H9 (cell line): Measurements from ENCODE around the gene CAND2. TPM values are rescaled to one million over a fixed set of nuclear protein-coding genes. Genes with fewer than 3 reads are reported as not detected.

Experiments
- DNase-seq: peaks from one replicate; pipeline ENCODE4 v3.0.0-alpha.2; 2017
- H2AFZ ChIP-seq: one replicate; pipeline ENCODE4 v1.6.1; 2013; ENCODE audit warnings: mild to moderate bottlenecking, low read length, control low read depth, moderate library complexity
- H2AK5ac ChIP-seq: 2 replicates; pipeline ENCODE4 v1.6.1; 2013; ENCODE audit warnings: low read length, control low read depth, mixed read lengths; ENCODE audit not compliant: insufficient read length
- H2BK120ac ChIP-seq: one replicate; pipeline ENCODE4 v1.6.1; 2013; ENCODE audit warnings: low read depth, mild to moderate bottlenecking, low read length, control low read depth, inconsistent platforms; ENCODE audit not compliant: poor library complexity, severe bottlenecking
- H2BK12ac ChIP-seq: 2 replicates; pipeline ENCODE4 v1.6.1; 2013; ENCODE audit warnings: low read length, control low read depth, mixed read lengths, low read depth; ENCODE audit not compliant: insufficient read length
- H2BK15ac ChIP-seq: 2 replicates; pipeline ENCODE4 v1.6.1; 2013; ENCODE audit warnings: low read depth, low read length, control low read depth
- H2BK20ac ChIP-seq: one replicate; pipeline ENCODE4 v1.6.1; 2013; ENCODE audit warnings: low read depth, mild to moderate bottlenecking, low read length, control low read depth, inconsistent platforms; ENCODE audit not compliant: poor library complexity, severe bottlenecking
- H2BK5ac ChIP-seq: 2 replicates; pipeline ENCODE4 v1.6.1; 2013; ENCODE audit warnings: low read length, control low read depth, mixed read lengths; ENCODE audit not compliant: insufficient read length
- H3K14ac ChIP-seq: 2 replicates; pipeline ENCODE4 v1.6.1; 2013; ENCODE audit warnings: low read length, control low read depth; ENCODE audit not compliant: insufficient read depth
- H3K18ac ChIP-seq: 2 replicates; pipeline ENCODE4 v1.6.1; 2013; ENCODE audit warnings: low read depth, mild to moderate bottlenecking, mixed read lengths, low read length, control low read depth; ENCODE audit not compliant: insufficient read length
- H3K23ac ChIP-seq: 2 replicates; pipeline ENCODE4 v1.6.1; 2013; ENCODE audit warnings: low read length, control low read depth, mixed read lengths, low read depth; ENCODE audit not compliant: insufficient read length
- H3K23me2 ChIP-seq: 2 replicates; pipeline ENCODE4 v1.6.1; 2013; ENCODE audit warnings: low read depth, mild to moderate bottlenecking, mixed read lengths, low read length, control low read depth; ENCODE audit not compliant: insufficient read length, poor library complexity, severe bottlenecking
- H3K27ac ChIP-seq: 2 replicates; pipeline ENCODE4 v1.5.1; 2013; ENCODE audit warnings: low read length, control low read depth, mixed read lengths, low read depth; ENCODE audit not compliant: insufficient read length
- H3K27me3 ChIP-seq: 2 replicates; pipeline ENCODE4 v1.6.1; 2013; ENCODE audit warnings: low read length, control low read depth, inconsistent platforms; ENCODE audit not compliant: insufficient read depth
- H3K4ac ChIP-seq: 2 replicates; pipeline ENCODE4 v1.6.1; 2013; ENCODE audit warnings: low read depth, mild to moderate bottlenecking, control low read depth, inconsistent platforms, low read length, moderate library complexity
- H3K4me1 ChIP-seq: 2 replicates; pipeline ENCODE4 v1.6.1; 2013; ENCODE audit warnings: low read length, control low read depth, inconsistent platforms; ENCODE audit not compliant: insufficient read depth
- H3K4me2 ChIP-seq: 2 replicates; pipeline ENCODE4 v1.6.1; 2013; ENCODE audit warnings: low read length, control low read depth, mixed read lengths; ENCODE audit not compliant: insufficient read length, insufficient read depth
- H3K56ac ChIP-seq: 2 replicates; pipeline ENCODE4 v1.6.1; 2013; ENCODE audit warnings: low read depth, mild to moderate bottlenecking, mixed read lengths, low read length, control low read depth; ENCODE audit not compliant: insufficient read length
- H3K79me1 ChIP-seq: 2 replicates; pipeline ENCODE4 v1.6.1; 2013; ENCODE audit warnings: low read depth, mild to moderate bottlenecking, moderate library complexity, low read length, control low read depth, inconsistent platforms; ENCODE audit not compliant: insufficient read depth, poor library complexity, severe bottlenecking
- H3K79me2 ChIP-seq: 2 replicates; pipeline ENCODE4 v1.6.1; 2013; ENCODE audit warnings: low read length, control low read depth, inconsistent platforms; ENCODE audit not compliant: insufficient read depth
- H3K9ac ChIP-seq: 2 replicates; pipeline ENCODE4 v1.6.1; 2013; ENCODE audit warnings: low read length, control low read depth, mixed read lengths; ENCODE audit not compliant: insufficient read length; ENCODE audit errors: extremely low read depth
- H3K9me3 ChIP-seq: one replicate; pipeline ENCODE4 v1.6.1; 2013; ENCODE audit warnings: low read depth, low read length, inconsistent platforms; ENCODE audit not compliant: control insufficient read depth
- H3T11ph ChIP-seq: one replicate; pipeline ENCODE4 v1.6.1; 2013; ENCODE audit warnings: mild to moderate bottlenecking, low read length, control low read depth, inconsistent platforms
- H4K20me1 ChIP-seq: one replicate; pipeline ENCODE4 v1.6.1; 2013; ENCODE audit not compliant: control insufficient read depth, insufficient read length, insufficient read depth
- H4K5ac ChIP-seq: 2 replicates; pipeline ENCODE4 v1.6.1; 2013; ENCODE audit warnings: low read depth, mild to moderate bottlenecking, mixed read lengths, low read length, control low read depth; ENCODE audit not compliant: insufficient read length
- H4K8ac ChIP-seq: replicated peaks from 2 replicates; pipeline ENCODE4 v1.6.1; 2013; ENCODE audit warnings: low read length, control low read depth, mixed read lengths, low read depth; ENCODE audit not compliant: insufficient read length
- H4K91ac ChIP-seq: 2 replicates; pipeline ENCODE4 v1.6.1; 2013; ENCODE audit warnings: low read depth, mild to moderate bottlenecking, moderate library complexity, mixed read lengths, low read length, control low read depth; ENCODE audit not compliant: insufficient read length
- H3K27ac Mint-ChIP-seq, 3 experiments: 2 replicates in 2 of 3; 3 replicates in 1 of 3; pipeline ENCODE4 v1.8.0; 2020 to 2021; ENCODE audit warnings: mixed read lengths in 3 of 3, mild to moderate bottlenecking in 1 of 3, moderate library complexity in 1 of 3
- H3K27me3 Mint-ChIP-seq: 2 replicates; pipeline ENCODE4 v1.8.0; 2021; ENCODE audit warnings: low read depth, mild to moderate bottlenecking, moderate library complexity, mixed read lengths
- H3K36me3 Mint-ChIP-seq, 3 experiments: 2 replicates in 2 of 3; 3 replicates in 1 of 3; pipeline ENCODE4 v1.8.0; 2020 to 2021; ENCODE audit warnings: low read depth in 3 of 3, mixed read lengths in 3 of 3; ENCODE audit not compliant: insufficient read depth in 1 of 3
- H3K4me1 Mint-ChIP-seq, 2 experiments: 2 replicates each; pipeline ENCODE4 v1.8.0; 2020; ENCODE audit warnings: mixed read lengths in 2 of 2
- H3K4me3 Mint-ChIP-seq, 2 experiments: 2 replicates in 1 of 2; 3 replicates in 1 of 2; pipeline ENCODE4 v1.8.0; 2020 to 2021; ENCODE audit warnings: mild to moderate bottlenecking in 2 of 2, mixed read lengths in 2 of 2, moderate library complexity in 1 of 2
- H3K9me3 Mint-ChIP-seq, 2 experiments: 2 replicates in 1 of 2; 3 replicates in 1 of 2; pipeline ENCODE4 v1.8.0; 2020; ENCODE audit warnings: mild to moderate bottlenecking in 2 of 2, mixed read lengths in 2 of 2, moderate library complexity in 1 of 2
- WGBS: extraction: QIAGEN DNeasy Blood & Tissue Kit; methylation state at CpG from one replicate; pipeline ENCODE4 v1.1.7; 2013; ENCODE audit warnings: missing lambda C conversion rate, low lambda C conversion rate, mixed read lengths; ENCODE audit not compliant: insufficient read length; ENCODE audit errors: extremely low coverage; 5-methylcytosine and 5-hydroxymethylcytosine counted together
- total RNA-seq: library from RNA; stranded (reverse); gene quantifications from 2 replicates; pipeline ENCODE4 v1.2.1, GENCODE V29; 2021
- TF ChIP-seq, protein P1 (sequence below): fragments of 200-600 bp; sonication (generic); conservative IDR thresholded peaks from 3 replicates; pipeline ENCODE4 v1.8.0; 2021; ENCODE audit warnings: antibody characterized with exemption, mild to moderate bottlenecking

CAND2 gene
- total RNA-seq, 1 experiment from 2014 or later, result 10.7 TPM

DNA sequence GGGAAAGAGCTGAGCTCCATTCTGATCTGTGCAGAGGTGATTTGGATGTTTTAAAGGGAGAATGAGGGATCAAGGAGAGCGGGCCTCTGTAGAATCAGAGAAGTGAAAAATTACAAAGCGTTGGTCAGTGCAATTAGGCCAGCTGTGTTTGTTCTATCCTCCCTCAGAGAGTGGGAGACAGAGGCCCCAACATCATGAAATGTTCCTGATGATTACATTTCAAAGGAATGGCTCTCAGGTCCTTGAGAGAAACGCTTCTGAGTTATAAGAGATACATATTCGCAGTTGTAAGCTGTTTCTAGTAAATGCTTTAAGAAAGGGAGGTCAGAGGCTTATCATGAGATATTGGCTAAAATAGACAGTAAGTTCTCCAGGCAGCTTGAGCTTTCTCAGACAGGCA, 15.7 kb upstream of the CAND2 start:
- Histone ChIP-seq H3K23ac (no peak overlapping the region), H3T11ph (no peak overlapping the region), H2BK15ac (no peak overlapping the region), H3K14ac (no peak overlapping the region), H3K4ac (no peak overlapping the region), H3K18ac (no peak overlapping the region), H3K9ac (no peak overlapping the region), H3K23me2 (no peaks in the 10 kb centered on the region), H4K20me1 (no peaks in the 10 kb centered on the region), H2AK5ac (no peak overlapping the region), H2BK5ac (no peak overlapping the region), H3K4me1 (peaks cover 2% of the 10 kb centered on the region; the same call in 1 of the 2 replicates), H3K4me2 (no peak overlapping the region), H4K5ac (no peak overlapping the region), H3K79me1 (no peaks in the 10 kb centered on the region), H3K9me3 (no peaks in the 10 kb centered on the region), H3K27me3 (no peaks in the 10 kb centered on the region; the same call in 1 of the 2 replicates), H3K27ac (no peak overlapping the region), H2AFZ (no peak overlapping the region), H2BK120ac (no peak overlapping the region), H2BK12ac (no peak overlapping the region), H4K91ac (no peak overlapping the region), H2BK20ac (no peak overlapping the region), H3K79me2 (no peaks in the 10 kb centered on the region), H4K8ac (no peak overlapping the region), H3K56ac (no peak overlapping the region)
- no peaks in the 10 kb centered on the region; a peak in 1 of 7 replicates for H3K36me3 Mint-ChIP-seq
- DNase-seq, result no peak
- no peaks in the 10 kb centered on the region; a peak in 1 of 5 replicates for H3K9me3 Mint-ChIP-seq
- TF ChIP-seq, protein P1, sequence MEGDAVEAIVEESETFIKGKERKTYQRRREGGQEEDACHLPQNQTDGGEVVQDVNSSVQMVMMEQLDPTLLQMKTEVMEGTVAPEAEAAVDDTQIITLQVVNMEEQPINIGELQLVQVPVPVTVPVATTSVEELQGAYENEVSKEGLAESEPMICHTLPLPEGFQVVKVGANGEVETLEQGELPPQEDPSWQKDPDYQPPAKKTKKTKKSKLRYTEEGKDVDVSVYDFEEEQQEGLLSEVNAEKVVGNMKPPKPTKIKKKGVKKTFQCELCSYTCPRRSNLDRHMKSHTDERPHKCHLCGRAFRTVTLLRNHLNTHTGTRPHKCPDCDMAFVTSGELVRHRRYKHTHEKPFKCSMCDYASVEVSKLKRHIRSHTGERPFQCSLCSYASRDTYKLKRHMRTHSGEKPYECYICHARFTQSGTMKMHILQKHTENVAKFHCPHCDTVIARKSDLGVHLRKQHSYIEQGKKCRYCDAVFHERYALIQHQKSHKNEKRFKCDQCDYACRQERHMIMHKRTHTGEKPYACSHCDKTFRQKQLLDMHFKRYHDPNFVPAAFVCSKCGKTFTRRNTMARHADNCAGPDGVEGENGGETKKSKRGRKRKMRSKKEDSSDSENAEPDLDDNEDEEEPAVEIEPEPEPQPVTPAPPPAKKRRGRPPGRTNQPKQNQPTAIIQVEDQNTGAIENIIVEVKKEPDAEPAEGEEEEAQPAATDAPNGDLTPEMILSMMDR, result no peak
- H3K4me3 Mint-ChIP-seq, result no peak overlapping the region
- H3K27ac Mint-ChIP-seq, result no peak overlapping the region
- peaks cover 22 to 25% of the 10 kb centered on the region in 2 experiments for H3K4me1 Mint-ChIP-seq
- WGBS, result no CpG with 5 or more reads among the region's 4 CpGs
- H3K27me3 Mint-ChIP-seq, result no peaks in the 10 kb centered on the region
